Tibial nerve (tissue), 4 donors: Measurements from ENCODE around the gene CSN2. TPM values are rescaled to one million over a fixed set of nuclear protein-coding genes. Genes with fewer than 3 reads are reported as not detected.

Experiments
- DNase-seq, 2 donors: peaks; one replicate each; pipeline ENCODE4 v3.0.0-alpha.2; 2019; ENCODE audit warnings: low spot score in 2 of 2
- H3K27ac ChIP-seq, 4 donors: fragments of 200-600 bp; sonication (generic) in 3 of 4; one replicate each; pipeline ENCODE4 v1.5.1; 2017 to 2019; ENCODE audit warnings: mild to moderate bottlenecking in 1 of 4
- H3K27me3 ChIP-seq, 2 donors: fragments of 200-600 bp; sonication (generic) in 1 of 2; one replicate each; pipeline versions ENCODE4 v1.5.1 to v1.6.0; 2017 to 2019
- H3K36me3 ChIP-seq, 3 donors: fragments of 200-600 bp; sonication (generic); one replicate each; pipeline ENCODE4 v1.5.1; 2018 to 2019
- H3K4me1 ChIP-seq, 4 donors: fragments of 200-600 bp; sonication (generic) in 3 of 4; one replicate each; pipeline ENCODE4 v1.5.1; 2017 to 2019
- H3K4me3 ChIP-seq, 4 donors: fragments of 200-600 bp; sonication (generic) in 3 of 4; one replicate each; pipeline ENCODE4 v1.5.1; 2017 to 2019; ENCODE audit warnings: mild to moderate bottlenecking in 1 of 4, moderate library complexity in 1 of 4
- H3K9me3 ChIP-seq, 4 donors: fragments of 200-600 bp; sonication (generic) in 3 of 4; one replicate each; pipeline ENCODE4 v1.5.1; 2017 to 2019
- CTCF ChIP-seq, 5 experiments: fragments of 200-600 bp in 3 of 5; fragments of 450-650 bp in 2 of 5; sonication (generic) in 3 of 5; IDR thresholded peaks; one replicate each; pipeline ENCODE4 v1.5.1; 2016 to 2019; ENCODE audit warnings: antibody characterized with exemption in 5 of 5, mild to moderate bottlenecking in 3 of 5, moderate library complexity in 2 of 5
- EP300 ChIP-seq, 2 donors: sonication (generic); formaldehyde crosslinking; IDR thresholded peaks; one replicate each; pipeline ENCODE4 v1.6.1; 2017; ENCODE audit warnings: antibody characterized with exemption in 2 of 2, mild to moderate bottlenecking in 1 of 2
- POLR2A ChIP-seq, 2 donors: fragments of 450-650 bp; IDR thresholded peaks; one replicate each; pipeline ENCODE4 v1.6.1; 2017; ENCODE audit warnings: antibody characterized with exemption in 2 of 2, mild to moderate bottlenecking in 2 of 2, moderate library complexity in 2 of 2
- WGBS, 2 donors: methylation state at CpG; one replicate each; pipeline ENCODE4 v1.1.5; 2018; 5-methylcytosine and 5-hydroxymethylcytosine counted together
- total RNA-seq, 4 donors: library from RNA; depleted of rRNA; stranded (reverse); fragments of >200 nt; gene quantifications; one replicate each; pipeline ENCODE4 v1.1.0, GENCODE V29; 2016

Gene CSN2
- total RNA-seq, 4 donors from 2014 or later, result not detected

DNA sequence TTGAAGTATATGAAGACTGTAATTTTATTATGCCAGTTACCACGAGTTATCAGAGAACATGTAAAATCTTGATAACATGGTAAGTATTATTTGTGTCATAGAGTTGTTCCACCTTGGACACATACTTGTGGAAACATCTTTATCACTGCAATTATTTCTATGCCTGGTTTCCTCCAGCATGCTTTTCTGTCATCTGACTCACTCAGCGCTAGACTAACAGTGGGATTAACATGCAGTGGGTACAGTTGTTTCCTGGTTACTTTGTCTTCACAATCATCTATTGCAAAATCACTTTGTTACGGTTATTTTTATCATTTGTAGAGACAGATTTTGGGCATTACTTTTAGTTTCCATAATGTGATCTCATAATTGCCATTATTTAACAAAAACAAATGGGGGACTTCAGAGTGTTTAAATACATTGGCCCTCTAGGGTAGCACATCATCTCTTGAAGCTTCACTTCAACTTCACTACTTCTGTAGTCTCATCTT is 30.0 kb upstream of the CSN2 start, which contains the start of gene STATH:
STATH (plus strand) TSS at position 441 of the 491 bp plus-strand sequence. CDS start 2,472 bp downstream, outside the sequence.
- H3K27ac ChIP-seq, result no peak within 1 kb of the TSS
- no peaks in the 10 kb centered on the region for H3K27me3 ChIP-seq
- no peaks in the 10 kb centered on the region for H3K36me3 ChIP-seq
- no peak within 1 kb of the TSS for H3K4me3 ChIP-seq
- TF ChIP-seq CTCF (IDR thresholded peaks at IDR 0.05) (no peak), POLR2A (IDR thresholded peaks at IDR 0.05) (no peak), EP300 (IDR thresholded peaks at IDR 0.05) (no peak)
- DNase-seq, result no peak
- H3K9me3 ChIP-seq, result no peaks in the 10 kb centered on the region
- WGBS, 2 donors, result 71 to 79% methylated on average over 3 of the region's 3 CpGs
- H3K4me1 ChIP-seq, result no peaks in the 10 kb centered on the region

DNA sequence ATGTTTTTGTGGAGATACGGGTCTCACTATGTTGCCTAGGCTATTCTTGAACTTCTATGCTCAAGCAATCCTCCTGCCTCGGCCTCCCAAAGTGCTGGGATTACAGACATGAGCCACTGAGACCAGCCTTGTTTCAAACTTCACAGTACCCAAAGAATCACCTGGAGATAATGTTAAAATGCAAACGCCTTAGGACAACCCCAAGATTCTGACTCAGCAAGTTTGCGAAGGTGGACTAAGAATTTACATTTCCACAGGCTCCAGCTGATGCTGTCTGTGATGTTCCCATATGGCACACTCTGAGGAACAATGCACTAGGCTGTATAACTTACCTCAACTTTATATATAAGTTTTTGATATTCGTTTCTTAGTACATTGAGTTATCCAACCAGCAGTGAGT is 29.3 kb upstream of the CSN2 start:
- DNase-seq, result no peak
- H3K27me3 ChIP-seq, result no peaks in the 10 kb centered on the region
- no peaks in the 10 kb centered on the region for H3K9me3 ChIP-seq
- H3K4me1 ChIP-seq, result no peaks in the 10 kb centered on the region
- 83% methylated on average over 5 of the region's 5 CpGs for WGBS, 2 donors
- H3K4me3 ChIP-seq, result no peak overlapping the region
- no peaks in the 10 kb centered on the region for H3K36me3 ChIP-seq
- TF ChIP-seq POLR2A (IDR thresholded peaks at IDR 0.05) (no peak), EP300 (IDR thresholded peaks at IDR 0.05) (no peak), CTCF (IDR thresholded peaks at IDR 0.05) (no peak)
- no peak overlapping the region for H3K27ac ChIP-seq

GRCh38 chr4:69991016-69991415 is 25.5 kb upstream of the CSN2 start:
- no peaks in the 10 kb centered on the region for H3K27me3 ChIP-seq
- H3K9me3 ChIP-seq, result no peaks in the 10 kb centered on the region
- no peak for DNase-seq
- no peak overlapping the region for H3K27ac ChIP-seq
- no peaks in the 10 kb centered on the region for H3K36me3 ChIP-seq
- WGBS, 2 donors, result 87 to 88% methylated on average over 4 of the region's 4 CpGs
- no peak overlapping the region for H3K4me3 ChIP-seq
- no peak for TF ChIP-seq CTCF (IDR thresholded peaks at IDR 0.05)
- no peak for TF ChIP-seq POLR2A (IDR thresholded peaks at IDR 0.05)
- TF ChIP-seq EP300 (IDR thresholded peaks at IDR 0.05), result no peak
- H3K4me1 ChIP-seq, result no peaks in the 10 kb centered on the region

- Histone ChIP-seq H3K27ac (no peak overlapping the region), H3K27me3 (no peaks in the 10 kb centered on the region), H3K4me1 (peaks cover 0 to 5% (median 0%) of the 10 kb centered on the region in 4 donors), H3K9me3 (no peaks in the 10 kb centered on the region), H3K36me3 (no peaks in the 10 kb centered on the region), H3K4me3 (no peak overlapping the region)
- TF ChIP-seq POLR2A (IDR thresholded peaks at IDR 0.05), result no peak
- no peak for TF ChIP-seq EP300 (IDR thresholded peaks at IDR 0.05)
- TF ChIP-seq CTCF (IDR thresholded peaks at IDR 0.05), result no peak
- no peak for DNase-seq
- WGBS, 2 donors, result 81 to 88% methylated on average over 1 of the region's 1 CpG
Measured at GRCh38 chr4:69986663-69987062, 21.1 kb upstream of the CSN2 start.

- Histone ChIP-seq H3K4me3 (no peak overlapping the region), H3K9me3 (no peaks in the 10 kb centered on the region), H3K4me1 (peaks cover 0 to 5% (median 0%) of the 10 kb centered on the region in 4 donors), H3K27me3 (no peaks in the 10 kb centered on the region), H3K27ac (no peak overlapping the region), H3K36me3 (no peaks in the 10 kb centered on the region)
- WGBS, 2 donors, result 38 to 44% methylated on average over 2 of the region's 2 CpGs
- TF ChIP-seq EP300 (IDR thresholded peaks at IDR 0.05), result no peak
- TF ChIP-seq CTCF (IDR thresholded peaks at IDR 0.05), result no peak
- TF ChIP-seq POLR2A (IDR thresholded peaks at IDR 0.05), result no peak
- DNase-seq, result no peak
Measured at GRCh38 chr4:69984030-69984443, 18.5 kb upstream of the CSN2 start.
